ENCODE results near the gene LRRC4C.

LRRC4C gene

GRCh38 chr11:40434926-40435325, 1024.5 kb downstream of the LRRC4C start:
- Histone ChIP-seq H3K4me3 (no peak overlapping the region), H3K27ac (no peak overlapping the region)

- Histone ChIP-seq H3K4me3 (no peak overlapping the region), H3K27ac (no peak overlapping the region)
Observed at GRCh38 chr11:40432358-40432757, 1027.1 kb downstream of the LRRC4C start.

- no peak overlapping the region for H3K4me3 ChIP-seq
- no peak overlapping the region for H3K27ac ChIP-seq
Observed at GRCh38 chr11:40425168-40425567, 1034.3 kb downstream of the LRRC4C start.

- no peak overlapping the region for H3K27ac ChIP-seq
- H3K4me3 ChIP-seq: no peak overlapping the region
Observed at GRCh38 chr11:40421208-40421981, 1038.1 kb downstream of the LRRC4C start.

- H3K4me3 ChIP-seq: no peak overlapping the region
- no peak overlapping the region for H3K27ac ChIP-seq
Observed at GRCh38 chr11:40417627-40418026, 1041.8 kb downstream of the LRRC4C start.

- H3K4me3 ChIP-seq: no peak overlapping the region
Observed at GRCh38 chr11:40407355-40407754, 1052.1 kb downstream of the LRRC4C start.

GRCh38 chr11:40405614-40406013, 1053.8 kb downstream of the LRRC4C start:
- H3K27ac ChIP-seq: no peak overlapping the region
- H3K4me3 ChIP-seq: no peak overlapping the region

More at GRCh38 chr11:40407355-40407754, 1052.1 kb downstream of the LRRC4C start:
- H3K27ac ChIP-seq: no peak overlapping the region

GRCh38 chr11:40403321-40403720, 1056.1 kb downstream of the LRRC4C start:
- Histone ChIP-seq H3K4me3 (no peak overlapping the region), H3K27ac (no peak overlapping the region)

- Histone ChIP-seq H3K27ac (no peak overlapping the region), H3K4me3 (no peak overlapping the region)
Observed at GRCh38 chr11:40401132-40401853, 1058.2 kb downstream of the LRRC4C start.

- Histone ChIP-seq H3K4me3 (no peak overlapping the region), H3K27ac (no peak overlapping the region)
Observed at GRCh38 chr11:40397141-40397540, 1062.3 kb downstream of the LRRC4C start.

GRCh38 chr11:40393511-40393910, 1065.9 kb downstream of the LRRC4C start:
- Histone ChIP-seq H3K27ac (no peak overlapping the region), H3K4me3 (no peak overlapping the region)

- H3K4me3 ChIP-seq: no peak overlapping the region
- no peak overlapping the region for H3K27ac ChIP-seq
Observed at GRCh38 chr11:40391679-40392078, 1067.8 kb downstream of the LRRC4C start.

- Histone ChIP-seq H3K4me3 (no peak overlapping the region), H3K27ac (no peak overlapping the region)
Observed at GRCh38 chr11:40388097-40388818, 1071.2 kb downstream of the LRRC4C start.

- H3K27ac ChIP-seq: no peak overlapping the region
- H3K4me3 ChIP-seq: no peak overlapping the region
Observed at GRCh38 chr11:40387240-40387980, 1072.0 kb downstream of the LRRC4C start.

- Histone ChIP-seq H3K27ac (no peak overlapping the region), H3K4me3 (no peak overlapping the region)
Observed at GRCh38 chr11:40384991-40385390, 1074.5 kb downstream of the LRRC4C start.

- H3K27ac ChIP-seq: no peak overlapping the region
- no peak overlapping the region for H3K4me3 ChIP-seq
Observed at GRCh38 chr11:40381481-40381880, 1078.0 kb downstream of the LRRC4C start.

- Histone ChIP-seq H3K4me3 (no peak overlapping the region), H3K27ac (no peak overlapping the region)
Observed at GRCh38 chr11:40380835-40381234, 1078.6 kb downstream of the LRRC4C start.

GRCh38 chr11:40376331-40376730, 1083.1 kb downstream of the LRRC4C start:
- Histone ChIP-seq H3K27ac (no peak overlapping the region), H3K4me3 (no peak overlapping the region)

- no peak overlapping the region for H3K27ac ChIP-seq
- H3K4me3 ChIP-seq: no peak overlapping the region
Observed at GRCh38 chr11:40370821-40371616, 1088.4 kb downstream of the LRRC4C start.

Measured in skin epidermis (tissue), 12 donors.